OCI-LY3 (cell line): ENCODE data around the gene ESRRB.
A peak's percentile ranks its signal among the peaks of the same experiment; 100 is the strongest.

Source experiments
- H2AFZ ChIP-seq: fragments of 200-600, 300-600 bp; shearing (Covaris generic); 2 replicates; pipeline ENCODE4 v1.6.0; 2014; ENCODE audit warnings: antibody characterized with exemption, low read depth, low read length
- H3K27ac ChIP-seq: fragments of 200-600, 300-600 bp; sonication (generic); 2 replicates; pipeline ENCODE4 v1.5.1; 2014; ENCODE audit warnings: mild to moderate bottlenecking, low read length, moderate library complexity, mixed read lengths
- H3K27me3 ChIP-seq: fragments of 200-600, 300-600 bp; sonication (generic); 2 replicates; pipeline ENCODE4 v1.6.1; 2014; ENCODE audit warnings: low read depth, low read length, mixed read lengths
- H3K36me3 ChIP-seq: fragments of 200-600, 300-600 bp; sonication (generic); replicated peaks from 2 replicates; pipeline ENCODE3; 2014; ENCODE audit warnings: low read depth, low read length, mixed read lengths
- H3K4me1 ChIP-seq: fragments of 300-600, 200-600 bp; sonication (generic); 2 replicates; pipeline ENCODE4 v1.6.1; 2014; ENCODE audit warnings: low read length, mixed read lengths
- H3K4me2 ChIP-seq: fragments of 200-600, 300-600 bp; sonication (generic); 2 replicates; pipeline ENCODE4 v1.6.1; 2014; ENCODE audit warnings: low read length, mixed read lengths
- H3K4me3 ChIP-seq: fragments of 300-600, 200-600 bp; sonication (generic); 2 replicates; pipeline ENCODE4 v1.5.1; 2014; ENCODE audit warnings: antibody characterized with exemption, mild to moderate bottlenecking, low read length, moderate library complexity
- H3K79me2 ChIP-seq: fragments of 300-600, 200-600 bp; shearing (Covaris generic); 2 replicates; pipeline ENCODE4 v1.6.1; 2014; ENCODE audit warnings: mild to moderate bottlenecking, low read length, mixed read lengths
- H3K9ac ChIP-seq: fragments of 300-600, 200-600 bp; shearing (Covaris generic); 2 replicates; pipeline ENCODE4 v1.6.0; 2014; ENCODE audit warnings: mild to moderate bottlenecking, low read length, moderate library complexity
- H3K9me3 ChIP-seq: fragments of 200-600, 300-600 bp; shearing (Covaris generic); 2 replicates; pipeline ENCODE4 v1.6.1; 2014; ENCODE audit warnings: low read length, mixed read lengths; ENCODE audit not compliant: insufficient read depth
- H4K20me1 ChIP-seq: fragments of 200-600, 300-600 bp; sonication (generic); 2 replicates; pipeline ENCODE4 v1.6.1; 2016; ENCODE audit warnings: low read length, mixed read lengths; ENCODE audit not compliant: insufficient read depth
- CTCF ChIP-seq: fragments of 200-600, 300-600 bp; sonication (generic); IDR thresholded peaks from 2 replicates; pipeline ENCODE4 v1.5.1; 2014; ENCODE audit warnings: antibody characterized with exemption, low read length, low read depth
- EZH2phosphoT487 ChIP-seq: fragments of 200-600 bp; shearing (Covaris generic); IDR thresholded peaks from 2 replicates; pipeline ENCODE4 v1.6.1; 2018; ENCODE audit warnings: antibody characterized with exemption, mixed run types, low read depth

Gene ESRRB

GRCh38 chr14:76510181-76510580, 134.2 kb downstream of the ESRRB start:
- TF ChIP-seq EZH2phosphoT487 (no peak), CTCF (no peak)

GRCh38 chr14:76514213-76514998, 138.5 kb downstream of the ESRRB start:
- Histone ChIP-seq H3K4me3 (no peak overlapping the region), H4K20me1 (no peaks in the 10 kb centered on the region), H3K4me2 (no peak overlapping the region), H3K27me3 (peaks cover 38% of the 10 kb centered on the region), H3K27ac (no peak overlapping the region), H3K9ac (no peak overlapping the region), H3K4me1 (no peaks in the 10 kb centered on the region), H3K79me2 (no peaks in the 10 kb centered on the region), H2AFZ (no peak overlapping the region), H3K9me3 (no peaks in the 10 kb centered on the region), H3K36me3 (no peaks in the 10 kb centered on the region)
- TF ChIP-seq EZH2phosphoT487 (no peak), CTCF (peak; percentile 55)

More at GRCh38 chr14:76510181-76510580, 134.2 kb downstream of the ESRRB start:
- no peak overlapping the region for H3K27ac ChIP-seq
- H3K4me1 ChIP-seq: no peaks in the 10 kb centered on the region
- H3K4me3 ChIP-seq: no peak overlapping the region
- peaks cover 47% of the 10 kb centered on the region for H3K27me3 ChIP-seq
- H3K36me3 ChIP-seq: no peaks in the 10 kb centered on the region
- H3K9me3 ChIP-seq: no peaks in the 10 kb centered on the region
- no peak overlapping the region for H3K9ac ChIP-seq
- no peaks in the 10 kb centered on the region for H4K20me1 ChIP-seq
- H3K79me2 ChIP-seq: no peaks in the 10 kb centered on the region
- H2AFZ ChIP-seq: no peak overlapping the region
- no peak overlapping the region for H3K4me2 ChIP-seq

GRCh38 chr14:76516884-76517283, 140.9 kb downstream of the ESRRB start:
- TF ChIP-seq EZH2phosphoT487 (no peak), CTCF (no peak)
- no peak overlapping the region for H3K4me3 ChIP-seq
- no peak overlapping the region for H2AFZ ChIP-seq
- no peaks in the 10 kb centered on the region for H3K4me1 ChIP-seq
- peaks cover 30% of the 10 kb centered on the region for H3K27me3 ChIP-seq
- no peaks in the 10 kb centered on the region for H3K9me3 ChIP-seq
- no peaks in the 10 kb centered on the region for H4K20me1 ChIP-seq
- H3K79me2 ChIP-seq: no peaks in the 10 kb centered on the region
- no peak overlapping the region for H3K27ac ChIP-seq
- H3K36me3 ChIP-seq: no peaks in the 10 kb centered on the region
- no peak overlapping the region for H3K4me2 ChIP-seq
- no peak overlapping the region for H3K9ac ChIP-seq

GRCh38 chr14:76518366-76518765, 142.4 kb downstream of the ESRRB start:
- Histone ChIP-seq H3K9me3 (0 out of 2 replicates have a peak, but pooled peaks cover 3% of the 10 kb centered on the region), H2AFZ (no peak overlapping the region), H3K36me3 (no peaks in the 10 kb centered on the region), H3K4me3 (no peak overlapping the region), H3K4me1 (no peaks in the 10 kb centered on the region), H3K79me2 (no peaks in the 10 kb centered on the region), H3K27me3 (peaks cover 28% of the 10 kb centered on the region), H3K9ac (no peak overlapping the region), H3K27ac (no peak overlapping the region), H4K20me1 (no peaks in the 10 kb centered on the region), H3K4me2 (no peak overlapping the region)
- TF ChIP-seq EZH2phosphoT487: no peak
- no peak for TF ChIP-seq CTCF
